ENCODE results near the gene DDX17.

DDX17 gene

DNA sequence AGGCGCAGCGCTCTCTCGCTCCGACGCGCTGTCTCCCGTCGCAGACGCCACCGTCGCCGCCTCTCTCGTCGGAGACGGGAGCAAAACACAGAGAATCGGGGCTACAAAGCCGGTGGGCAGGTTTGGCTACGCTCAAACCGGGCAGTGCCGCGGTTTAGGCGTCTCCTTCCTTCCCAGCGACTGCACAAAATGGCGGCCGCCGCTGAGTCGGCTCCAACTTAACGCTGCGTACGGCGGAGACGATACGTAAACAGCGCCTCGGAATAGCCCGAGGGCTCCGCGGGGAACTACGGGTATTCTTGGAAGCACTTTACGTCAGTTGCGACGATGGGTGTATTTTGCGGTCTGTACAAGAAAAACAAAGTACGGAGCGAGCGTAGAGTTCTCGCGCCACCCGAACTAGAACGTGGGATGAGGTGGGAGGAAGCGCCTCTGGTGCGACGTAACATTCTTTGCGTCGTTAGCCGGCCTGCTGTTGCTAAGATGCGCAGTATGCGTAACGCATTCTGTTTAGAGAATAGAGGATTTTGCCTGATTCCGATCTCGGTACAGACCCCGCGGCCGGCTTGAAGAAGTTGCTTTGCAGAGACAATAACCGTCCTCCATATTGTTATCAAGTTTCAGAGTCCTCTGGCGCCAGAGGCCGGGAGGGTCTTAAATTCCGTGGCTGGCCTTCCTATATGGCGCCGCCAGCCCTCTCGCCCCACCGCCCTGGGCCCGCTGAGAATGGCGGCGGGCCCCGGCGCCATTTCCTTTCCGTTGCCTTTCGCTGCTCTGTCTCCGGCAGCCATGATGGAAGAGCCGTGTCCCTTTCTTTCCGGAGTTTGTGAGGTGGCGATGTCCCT lies at the start of gene DDX17:
DDX17 (minus strand) TSS at position 194 of the 845 bp plus-strand sequence.
- TF ChIP-seq, protein P1, sequence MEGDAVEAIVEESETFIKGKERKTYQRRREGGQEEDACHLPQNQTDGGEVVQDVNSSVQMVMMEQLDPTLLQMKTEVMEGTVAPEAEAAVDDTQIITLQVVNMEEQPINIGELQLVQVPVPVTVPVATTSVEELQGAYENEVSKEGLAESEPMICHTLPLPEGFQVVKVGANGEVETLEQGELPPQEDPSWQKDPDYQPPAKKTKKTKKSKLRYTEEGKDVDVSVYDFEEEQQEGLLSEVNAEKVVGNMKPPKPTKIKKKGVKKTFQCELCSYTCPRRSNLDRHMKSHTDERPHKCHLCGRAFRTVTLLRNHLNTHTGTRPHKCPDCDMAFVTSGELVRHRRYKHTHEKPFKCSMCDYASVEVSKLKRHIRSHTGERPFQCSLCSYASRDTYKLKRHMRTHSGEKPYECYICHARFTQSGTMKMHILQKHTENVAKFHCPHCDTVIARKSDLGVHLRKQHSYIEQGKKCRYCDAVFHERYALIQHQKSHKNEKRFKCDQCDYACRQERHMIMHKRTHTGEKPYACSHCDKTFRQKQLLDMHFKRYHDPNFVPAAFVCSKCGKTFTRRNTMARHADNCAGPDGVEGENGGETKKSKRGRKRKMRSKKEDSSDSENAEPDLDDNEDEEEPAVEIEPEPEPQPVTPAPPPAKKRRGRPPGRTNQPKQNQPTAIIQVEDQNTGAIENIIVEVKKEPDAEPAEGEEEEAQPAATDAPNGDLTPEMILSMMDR (IDR thresholded peaks at IDR 0.05; ENCODE audit: insufficient read depth, low read length, missing control alignments) = no peak
- H3K4me3 ChIP-seq (ENCODE audit: low read depth, low read length) = peak within 1 kb of the TSS; percentile 91
- peak; percentile 82 for DNase-seq (ENCODE audit: low read depth, low spot score)
- POLR2A ChIA-PET = no interaction called here
- CTCF ChIA-PET = no interaction called here

DNA sequence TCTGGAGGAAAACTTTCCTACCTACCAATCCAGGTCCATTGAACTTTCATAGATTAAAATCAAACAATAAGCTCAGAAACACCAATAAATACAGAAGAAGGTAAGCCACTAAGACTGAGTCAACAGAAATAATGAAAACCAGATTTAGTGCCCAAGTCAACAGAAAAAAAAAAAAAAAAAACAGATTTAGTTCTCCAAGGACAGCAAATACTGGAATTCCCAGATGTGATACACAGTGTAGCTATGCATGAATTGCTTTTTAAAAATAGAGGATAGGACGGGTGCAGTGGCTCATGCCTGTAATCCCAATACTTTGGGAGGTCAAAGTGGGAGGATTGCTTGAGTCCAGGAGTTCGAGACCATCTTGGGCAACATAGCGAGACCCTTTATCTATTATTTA lies 48.2 kb upstream of the DDX17 start:
- TF ChIP-seq, protein P1 (IDR thresholded peaks at IDR 0.05; ENCODE audit: insufficient read depth, low read length, missing control alignments) = no peak
- POLR2A ChIA-PET = interaction anchor here (0.6 to 0.7 kb wide), 3 partner anchors 16 to 73 kb away, joined by 3 to 5 read pairs (median 4); no protein-coding TSS in a partner anchor
- H3K4me3 ChIP-seq (ENCODE audit: low read depth, low read length) = no peak overlapping the region
- CTCF ChIA-PET = interaction anchor here (1.3 kb wide), 1 partner anchor 17 kb away, joined by 7 read pairs; no protein-coding TSS in a partner anchor
- DNase-seq (ENCODE audit: low read depth, low spot score) = peak; percentile 58

DNA sequence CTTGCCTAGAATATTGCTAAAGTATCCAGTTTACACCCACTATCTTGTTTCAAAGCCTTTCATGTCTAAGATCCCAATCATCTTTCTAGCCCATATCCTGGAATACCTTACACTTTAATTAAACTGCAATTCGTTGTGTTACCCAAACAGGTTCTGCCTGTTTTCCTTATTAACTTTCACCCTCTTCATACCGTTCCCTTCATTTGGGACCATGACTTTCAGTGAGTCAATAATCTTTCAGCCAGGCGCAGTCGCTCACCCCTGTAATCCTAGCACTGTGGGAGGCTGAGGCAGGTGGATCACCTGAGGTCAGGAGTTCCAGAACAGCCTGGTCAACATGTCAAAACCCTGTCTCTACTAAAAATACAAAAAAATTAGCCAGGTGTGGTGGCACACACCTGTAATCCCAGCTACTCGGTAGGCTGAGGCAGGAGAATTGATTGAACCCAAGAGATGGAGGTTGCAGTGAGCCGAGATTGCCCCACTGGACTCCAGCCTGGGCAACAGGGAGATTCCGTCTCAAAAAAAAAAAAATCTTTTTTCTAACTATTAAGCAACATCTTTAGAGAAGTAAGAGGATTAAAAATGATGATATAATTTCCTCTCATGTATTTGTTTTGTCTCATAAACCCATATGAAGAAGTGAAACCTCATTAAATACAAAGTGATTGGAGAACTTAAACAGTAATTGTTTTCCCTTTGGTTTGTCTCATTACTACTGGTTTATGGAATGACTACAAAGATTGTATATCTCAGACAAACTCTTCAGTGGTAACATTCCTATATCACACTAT lies 43.2 kb upstream of the DDX17 start:
- H3K4me3 ChIP-seq (ENCODE audit: low read depth, low read length) = no peak overlapping the region
- TF ChIP-seq, protein P1 (IDR thresholded peaks at IDR 0.05; ENCODE audit: insufficient read depth, low read length, missing control alignments) = no peak
- CTCF ChIA-PET = interaction anchor here (1.0 to 1.6 kb wide), 2 partner anchors 22 to 27 kb away, joined by 3 to 4 read pairs; no protein-coding TSS in a partner anchor
- POLR2A ChIA-PET = interaction anchor here (1.0 kb wide), 1 partner anchor 11 kb away, joined by 3 read pairs; no protein-coding TSS in a partner anchor
- DNase-seq (ENCODE audit: low read depth, low spot score) = no peak

DNA sequence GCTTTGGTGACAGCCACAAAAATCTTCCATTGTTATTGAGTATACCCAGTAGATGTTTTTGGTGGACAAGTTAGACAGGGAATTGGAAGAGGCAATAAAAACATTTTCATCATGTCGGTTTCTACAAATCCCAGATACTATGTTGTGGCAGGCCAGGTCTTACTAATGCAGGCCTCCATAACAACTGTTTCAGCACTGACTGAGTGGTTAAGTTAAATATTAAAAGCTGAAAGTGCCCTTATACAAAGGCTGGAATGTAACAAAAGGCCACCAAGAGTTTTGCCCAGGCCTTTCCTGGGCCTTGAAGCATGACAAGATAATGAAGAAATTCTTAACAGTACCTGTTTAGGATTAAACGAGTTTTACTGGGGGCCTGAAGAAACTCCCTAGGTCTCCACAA lies 34.6 kb upstream of the DDX17 start:
- ChIA-PET POLR2A (no interaction called here), CTCF (no interaction called here)
- H3K4me3 ChIP-seq (ENCODE audit: low read depth, low read length) = no peak overlapping the region
- TF ChIP-seq, protein P1 (IDR thresholded peaks at IDR 0.05; ENCODE audit: insufficient read depth, low read length, missing control alignments) = no peak
- no peak for DNase-seq (ENCODE audit: low read depth, low spot score)

DNA sequence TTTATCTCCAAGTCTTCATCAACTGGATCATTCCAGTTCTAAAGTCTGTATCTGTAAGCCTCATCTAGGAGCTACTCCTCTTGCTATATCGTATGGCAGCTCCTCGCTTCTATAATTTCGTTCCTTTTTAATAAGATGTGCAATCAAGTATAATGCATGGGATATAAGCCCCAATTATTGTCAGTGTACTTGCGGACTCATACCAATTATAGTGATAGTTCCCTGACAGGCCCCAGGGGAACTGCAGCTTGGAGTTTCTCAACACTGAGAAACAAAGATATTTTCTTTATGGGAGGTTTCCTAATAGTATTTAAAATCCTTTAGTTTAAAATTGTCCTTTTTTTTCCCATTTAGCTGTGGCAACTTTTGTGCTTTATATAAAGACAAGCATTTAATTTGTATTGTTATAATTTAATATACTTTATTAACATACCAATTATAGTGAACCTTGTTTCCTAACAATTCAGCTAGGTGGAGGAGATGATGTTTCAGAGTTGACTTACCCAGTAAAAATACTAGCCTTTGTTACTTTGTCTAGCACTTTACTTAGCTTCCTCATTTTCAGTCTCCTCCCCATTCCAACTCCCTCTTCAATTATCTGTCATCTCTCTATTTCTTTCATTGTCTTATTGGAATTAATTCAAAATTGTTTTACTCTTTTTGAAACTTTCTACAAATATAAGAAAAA lies 25.3 kb upstream of the DDX17 start:
- POLR2A ChIA-PET = no interaction called here
- DNase-seq (ENCODE audit: low read depth, low spot score) = no peak
- H3K4me3 ChIP-seq (ENCODE audit: low read depth, low read length) = no peak overlapping the region
- TF ChIP-seq, protein P1 (IDR thresholded peaks at IDR 0.05; ENCODE audit: insufficient read depth, low read length, missing control alignments) = no peak
- CTCF ChIA-PET = no interaction called here
